HCT116 (cell line): ENCODE measurements around the gene MAPRE2. TPM values are rescaled to one million over a fixed set of nuclear protein-coding genes. Genes with fewer than 3 reads are reported as not detected.

Experiments
- ATAC-seq: fragments of 200-7000 bp; cut with Tn5 transposase; 2 replicates; pipeline ENCODE4 v1.9.1; 2020; ENCODE audit warnings: mild to moderate bottlenecking, moderate library complexity
- BruUV-seq: library from RNA; stranded (reverse); fragments of 400-500 nt; replicated peaks from 2 replicates; lab custom pipeline; 2021; lab: Mats Ljungman, UMichigan
- CTCF ChIA-PET: fragments of 300-600 bp; sonication (Branson Sonifier 250); formaldehyde crosslinking; loops from one replicate; lab custom pipeline; 2021; ENCODE audit warnings: antibody characterized with exemption; lab: Charles Lee
- POLR2A ChIA-PET: fragments of 300-600, 350-600 bp; sonication (Branson Sonifier 250); formaldehyde crosslinking; loops from one replicate; lab custom pipeline; 2021; ENCODE audit warnings: antibody characterized with exemption; lab: Charles Lee
- RAD21 ChIA-PET, 2 experiments: fragments of 300-600 bp; sonication (Branson Sonifier 250); formaldehyde crosslinking; loops; one replicate each; lab custom pipeline; 2023; ENCODE audit warnings: low total read pairs in 2 of 2; ENCODE audit not compliant: uncharacterized antibody in 2 of 2, unreplicated experiment in 2 of 2, low non-redundant PET in 1 of 2; lab: Charles Lee
- DNase-seq: peaks from one replicate; pipeline ENCODE4 v3.0.0-alpha.2; 2010; ENCODE audit warnings: low read depth, low spot score
- H2AFZ ChIP-seq: fragments of 200-600 bp; shearing (Covaris generic), sonication (generic); 2 replicates; pipeline ENCODE4 v1.6.1; 2017; ENCODE audit warnings: low read depth, mixed run types, mixed read lengths, antibody characterized with exemption, low read length; ENCODE audit not compliant: poor library complexity, severe bottlenecking
- H3K27ac ChIP-seq: 2 replicates; pipeline ENCODE4 v1.5.1; 2012; ENCODE audit warnings: low read depth, low read length
- H3K27me3 ChIP-seq: fragments of 200-600 bp; sonication (generic); 2 replicates; pipeline ENCODE4 v1.6.1; 2016; ENCODE audit warnings: mixed run types, low read length, mixed read lengths; ENCODE audit not compliant: insufficient read depth
- H3K36me3 ChIP-seq, 2 experiments: fragments of 200-500 bp in 1 of 2; fragments of 200-600 bp in 1 of 2; sonication (Bioruptor generic) in 1 of 2; sonication (generic) in 1 of 2; 2 replicates each; pipeline versions ENCODE4 v1.5.1 to v1.6.1; 2014 to 2016; ENCODE audit warnings: low read length in 2 of 2, inconsistent platforms in 1 of 2, mixed read lengths in 1 of 2, mixed run types in 1 of 2; ENCODE audit not compliant: insufficient read depth in 2 of 2, control insufficient read depth in 1 of 2
- H3K4me1 ChIP-seq, 2 experiments: fragments of 200-600 bp in 1 of 2; sonication (generic) in 1 of 2; 2 replicates each; pipeline versions ENCODE4 v1.5.1 to v1.6.1; 2012 to 2017; ENCODE audit warnings: low read length in 2 of 2, inconsistent platforms in 1 of 2, mild to moderate bottlenecking in 1 of 2, mixed read lengths in 1 of 2, mixed run types in 1 of 2, moderate library complexity in 1 of 2; ENCODE audit not compliant: insufficient read depth in 2 of 2, control insufficient read depth in 1 of 2
- H3K4me2 ChIP-seq: fragments of 200-600 bp; sonication (generic); 2 replicates; pipeline ENCODE4 v1.6.1; 2017; ENCODE audit warnings: mixed run types, low read length, mixed read lengths
- H3K4me3 ChIP-seq, 2 experiments: fragments of 200-600 bp in 1 of 2; sonication (generic) in 1 of 2; replicated peaks in 1 of 2; 2 replicates each; pipeline ENCODE4 v1.5.1; 2011 to 2016; ENCODE audit warnings: low read length in 2 of 2, control low read depth in 1 of 2, low read depth in 1 of 2, mild to moderate bottlenecking in 1 of 2, mixed read lengths in 1 of 2, mixed run types in 1 of 2
- H3K79me2 ChIP-seq: fragments of 200-600 bp; sonication (generic); 2 replicates; pipeline ENCODE4 v1.6.1; 2017; ENCODE audit warnings: mild to moderate bottlenecking, mixed run types, low read length, moderate library complexity, mixed read lengths; ENCODE audit not compliant: insufficient read depth
- H3K9ac ChIP-seq: fragments of 200-600 bp; sonication (generic); 2 replicates; pipeline ENCODE4 v1.6.1; 2016; ENCODE audit warnings: low read length, mixed read lengths
- H3K9me2 ChIP-seq: fragments of 200-600 bp; sonication (generic), shearing (Covaris generic); 2 replicates; pipeline ENCODE4 v1.6.1; 2017; ENCODE audit warnings: mixed run types, mild to moderate bottlenecking, moderate library complexity; ENCODE audit not compliant: insufficient read depth
- H3K9me3 ChIP-seq, 2 experiments: fragments of 200-500 bp in 1 of 2; fragments of 200-600 bp in 1 of 2; sonication (Bioruptor generic) in 1 of 2; sonication (generic) in 1 of 2; 2 replicates each; pipeline ENCODE4 v1.6.1; 2014 to 2017; ENCODE audit warnings: low read length in 2 of 2, mixed read lengths in 2 of 2, inconsistent platforms in 1 of 2, low read depth in 1 of 2, mild to moderate bottlenecking in 1 of 2, mixed run types in 1 of 2, moderate library complexity in 1 of 2; ENCODE audit not compliant: control insufficient read depth in 1 of 2, insufficient read depth in 1 of 2
- H4K20me1 ChIP-seq: fragments of 200-600 bp; sonication (generic), shearing (Covaris generic); 2 replicates; pipeline ENCODE4 v1.6.1; 2017; ENCODE audit warnings: mixed run types, mild to moderate bottlenecking, moderate library complexity; ENCODE audit not compliant: insufficient read depth
- ATF3 ChIP-seq: IDR thresholded peaks from 2 replicates; pipeline ENCODE4 v1.6.1; 2012
- CBX3 ChIP-seq: IDR thresholded peaks from 2 replicates; pipeline ENCODE4 v1.6.1; 2012; ENCODE audit warnings: low read depth
- CEBPB ChIP-seq: IDR thresholded peaks from 2 replicates; pipeline ENCODE4 v1.6.1; 2012; ENCODE audit warnings: low read depth
- EGR1 ChIP-seq: IDR thresholded peaks from 2 replicates; pipeline ENCODE4 v1.6.1; 2012; ENCODE audit warnings: low read depth
- ELF1 ChIP-seq: IDR thresholded peaks from 2 replicates; pipeline ENCODE4 v1.6.1; 2012; ENCODE audit warnings: low read depth, borderline replicate concordance
- EZH2 ChIP-seq: fragments of 200-600 bp; sonication (generic); IDR thresholded peaks from 2 replicates; pipeline ENCODE4 v1.6.1; 2017; ENCODE audit warnings: antibody characterized with exemption, mixed run types
- EZH2phosphoT487 ChIP-seq: fragments of 200-600 bp; IDR thresholded peaks from 2 replicates; pipeline ENCODE4 v1.6.1; 2018; ENCODE audit warnings: antibody characterized with exemption, borderline replicate concordance
- FOSL1 ChIP-seq: IDR thresholded peaks from 2 replicates; pipeline ENCODE4 v1.6.1; 2012; ENCODE audit warnings: low read depth
- JUND ChIP-seq: IDR thresholded peaks from 2 replicates; pipeline ENCODE4 v1.6.1; 2012
- POLR2A ChIP-seq: IDR thresholded peaks from 2 replicates; pipeline ENCODE4 v1.7.0; 2011; ENCODE audit warnings: borderline replicate concordance; ENCODE audit not compliant: insufficient read depth, insufficient read length; ENCODE audit errors: extremely low read depth
- POLR2AphosphoS5 ChIP-seq: IDR thresholded peaks from 2 replicates; pipeline ENCODE4 v1.6.1; 2011; ENCODE audit warnings: mild to moderate bottlenecking, low read depth, low read length, moderate library complexity
- SIN3A ChIP-seq: IDR thresholded peaks from 2 replicates; pipeline ENCODE4 v1.6.1; 2012; ENCODE audit warnings: low read depth
- SP1 ChIP-seq: IDR thresholded peaks from 2 replicates; pipeline ENCODE4 v1.6.1; 2012; ENCODE audit warnings: low read depth
- SRF ChIP-seq: IDR thresholded peaks from 2 replicates; pipeline ENCODE4 v1.6.1; 2012; ENCODE audit warnings: low read depth
- ZNF274 ChIP-seq: fragments of 200-500 bp; sonication (Bioruptor generic); IDR thresholded peaks from 2 replicates; pipeline ENCODE4 v1.6.1; 2014; ENCODE audit warnings: mild to moderate bottlenecking, low read depth, low read length, inconsistent platforms
- intact Hi-C: fragments of 100-400 bp; cut with micrococcal nuclease; formaldehyde crosslinking; loops from 2 replicates; pipeline ENCODE4 v1.10.0; 2022
- total RNA-seq: library from RNA; stranded (reverse); gene quantifications from one replicate; pipeline ENCODE4 v1.2.1, GENCODE V29; 2021; ENCODE audit not compliant: unreplicated experiment
- TF ChIP-seq, protein P1 (sequence below): IDR thresholded peaks from 2 replicates; pipeline ENCODE4 v1.6.1; 2012

The MAPRE2 gene
- total RNA-seq, 1 experiment from 2014 or later, result 17.2 TPM

DNA sequence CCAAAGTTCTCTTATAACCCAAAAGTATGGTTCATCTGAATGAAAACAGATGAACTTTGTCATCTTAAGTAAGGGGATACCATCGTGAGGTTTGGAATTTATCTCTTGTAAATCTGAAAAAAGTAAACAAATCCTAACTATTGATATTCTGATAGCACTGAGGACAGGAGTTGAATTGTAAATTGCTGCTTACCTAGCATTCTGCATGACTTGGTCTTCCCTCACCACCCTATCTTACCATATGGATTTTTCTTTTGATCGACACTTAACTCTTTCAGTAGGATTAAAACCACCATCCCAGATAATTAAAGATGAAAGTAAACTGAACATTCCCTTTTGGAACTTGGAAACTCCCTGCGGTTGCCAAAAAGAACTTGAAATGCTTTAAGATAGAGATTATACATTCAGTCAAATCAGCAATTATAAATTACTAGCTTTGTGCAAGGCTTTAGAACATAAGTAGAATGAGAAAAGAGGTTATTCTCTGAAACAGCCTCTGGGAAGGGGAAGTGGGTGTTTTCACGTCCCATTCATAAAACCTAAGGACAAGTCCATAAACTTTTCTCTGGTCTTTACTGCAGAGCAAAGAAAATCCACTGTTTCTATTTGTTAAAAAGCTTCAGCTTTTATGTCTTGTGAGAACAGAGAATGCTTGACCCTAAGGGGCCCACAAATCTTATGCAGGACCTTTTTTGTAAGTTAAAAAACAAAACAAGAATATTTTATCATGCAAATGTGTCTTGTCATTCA lies 149.9 kb downstream of the MAPRE2 start:
- H2AFZ ChIP-seq, result no peak overlapping the region
- no peaks in the 10 kb centered on the region for H3K27me3 ChIP-seq
- BruUV-seq, result no TSS peak
- no peak for DNase-seq
- H3K9ac ChIP-seq, result no peak overlapping the region
- CTCF ChIA-PET, result no interaction called here
- no peak for ATAC-seq
- H3K27ac ChIP-seq, result no peak overlapping the region
- H3K4me3 ChIP-seq, result no peak overlapping the region
- RAD21 ChIA-PET, result no interaction called here
- no peaks in the 10 kb centered on the region for H3K9me3 ChIP-seq
- no peaks in the 10 kb centered on the region for H3K4me1 ChIP-seq
- POLR2A ChIA-PET, result no interaction called here
- no peak for TF ChIP-seq JUND
- no peak for TF ChIP-seq POLR2A
- TF ChIP-seq CBX3, result no peak
- TF ChIP-seq EZH2, result no peak
- TF ChIP-seq, protein P1, sequence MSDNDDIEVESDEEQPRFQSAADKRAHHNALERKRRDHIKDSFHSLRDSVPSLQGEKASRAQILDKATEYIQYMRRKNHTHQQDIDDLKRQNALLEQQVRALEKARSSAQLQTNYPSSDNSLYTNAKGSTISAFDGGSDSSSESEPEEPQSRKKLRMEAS, result no peak
- no peak for TF ChIP-seq SRF
- TF ChIP-seq ATF3, result no peak
- no peak for TF ChIP-seq FOSL1
- intact Hi-C loops, result no loop called here
- no peaks in the 10 kb centered on the region for H3K36me3 ChIP-seq
- no peaks in the 10 kb centered on the region for H3K79me2 ChIP-seq
- no peaks in the 10 kb centered on the region for H3K9me2 ChIP-seq
- no peaks in the 10 kb centered on the region for H4K20me1 ChIP-seq
- H3K4me2 ChIP-seq, result no peak overlapping the region

GRCh38 chr18:35191698-35192025 lies 150.4 kb downstream of the MAPRE2 start:
- CTCF ChIA-PET, result no interaction called here
- DNase-seq (no peak), ATAC-seq (no peak)
- Histone ChIP-seq H3K4me1 (no peaks in the 10 kb centered on the region), H3K4me2 (no peak overlapping the region), H3K27ac (no peak overlapping the region), H3K79me2 (no peaks in the 10 kb centered on the region), H3K4me3 (no peak overlapping the region)
- POLR2A ChIA-PET, result no interaction called here
- no peak for TF ChIP-seq CEBPB
- no peak for TF ChIP-seq EZH2phosphoT487
- TF ChIP-seq EGR1, result no peak
- TF ChIP-seq ELF1, result no peak
- no peak for TF ChIP-seq SRF
- TF ChIP-seq SIN3A, result no peak
- no peak for TF ChIP-seq SP1
- no peak for TF ChIP-seq POLR2A
- TF ChIP-seq POLR2AphosphoS5, result no peak
- TF ChIP-seq CBX3, result no peak
- no peak for TF ChIP-seq ZNF274
- TF ChIP-seq, all 23 proteins: peak for 0
- Histone ChIP-seq H2AFZ (no peak overlapping the region), H4K20me1 (no peaks in the 10 kb centered on the region), H3K9me2 (no peaks in the 10 kb centered on the region), H3K27me3 (no peaks in the 10 kb centered on the region), H3K36me3 (no peaks in the 10 kb centered on the region), H3K9ac (no peak overlapping the region), H3K9me3 (no peaks in the 10 kb centered on the region)
- intact Hi-C loops, result no loop called here
- no TSS peak for BruUV-seq
- RAD21 ChIA-PET, result no interaction called here
